GM10266 (cell line): ENCODE results near the gene ZNF512B.
"Not testable (repeated sequence)": the region's sequence is repeated elsewhere in the genome, so short reads cannot be mapped to it uniquely, and the experiment has no call there.

Experiments used
- DNase-seq: peaks from one replicate; pipeline ENCODE4 v3.0.0; 2012; ENCODE audit errors: extremely low spot score
- CTCF ChIP-seq: IDR thresholded peaks from 2 replicates; pipeline ENCODE4 v1.5.1; 2012; ENCODE audit warnings: mild to moderate bottlenecking, low read depth; ENCODE audit not compliant: control insufficient read depth, insufficient read depth; ENCODE audit errors: missing control alignments

Gene ZNF512B

GRCh38 chr20:63976980-63977738 is 7.4 kb upstream of the ZNF512B start:
- TF ChIP-seq CTCF: no peak
- no peak for DNase-seq

GRCh38 chr20:63976511-63976910 is 6.8 kb upstream of the ZNF512B start:
- DNase-seq: not testable (repeated sequence)

- no peak for DNase-seq
- no peak for TF ChIP-seq CTCF
Observed at GRCh38 chr20:63974402-63975200, 4.9 kb upstream of the ZNF512B start.

- peak; percentile 89 for DNase-seq
- TF ChIP-seq CTCF: peak; percentile 96
Observed at GRCh38 chr20:63973636-63974401, 4.1 kb upstream of the ZNF512B start.

- DNase-seq: no peak
- TF ChIP-seq CTCF: no peak
Observed at GRCh38 chr20:63973160-63973479, 3.4 kb upstream of the ZNF512B start.

GRCh38 chr20:63972312-63973159 is 2.8 kb upstream of the ZNF512B start:
- no peak for DNase-seq
- no peak for TF ChIP-seq CTCF

GRCh38 chr20:63971960-63972311 is 2.2 kb upstream of the ZNF512B start:
- DNase-seq: not testable (repeated sequence)
